HG03558 (cell line): Measurements from ENCODE around the gene ERICH6.

Experiments used
- ATAC-seq: cut with Tn5 transposase; IDR thresholded peaks from one replicate; pipeline ENCODE4 v1.9.1; 2021; ENCODE audit warnings: moderate number of reproducible peaks; ENCODE audit not compliant: unreplicated experiment; ENCODE audit errors: extremely low read depth

Gene ERICH6

DNA sequence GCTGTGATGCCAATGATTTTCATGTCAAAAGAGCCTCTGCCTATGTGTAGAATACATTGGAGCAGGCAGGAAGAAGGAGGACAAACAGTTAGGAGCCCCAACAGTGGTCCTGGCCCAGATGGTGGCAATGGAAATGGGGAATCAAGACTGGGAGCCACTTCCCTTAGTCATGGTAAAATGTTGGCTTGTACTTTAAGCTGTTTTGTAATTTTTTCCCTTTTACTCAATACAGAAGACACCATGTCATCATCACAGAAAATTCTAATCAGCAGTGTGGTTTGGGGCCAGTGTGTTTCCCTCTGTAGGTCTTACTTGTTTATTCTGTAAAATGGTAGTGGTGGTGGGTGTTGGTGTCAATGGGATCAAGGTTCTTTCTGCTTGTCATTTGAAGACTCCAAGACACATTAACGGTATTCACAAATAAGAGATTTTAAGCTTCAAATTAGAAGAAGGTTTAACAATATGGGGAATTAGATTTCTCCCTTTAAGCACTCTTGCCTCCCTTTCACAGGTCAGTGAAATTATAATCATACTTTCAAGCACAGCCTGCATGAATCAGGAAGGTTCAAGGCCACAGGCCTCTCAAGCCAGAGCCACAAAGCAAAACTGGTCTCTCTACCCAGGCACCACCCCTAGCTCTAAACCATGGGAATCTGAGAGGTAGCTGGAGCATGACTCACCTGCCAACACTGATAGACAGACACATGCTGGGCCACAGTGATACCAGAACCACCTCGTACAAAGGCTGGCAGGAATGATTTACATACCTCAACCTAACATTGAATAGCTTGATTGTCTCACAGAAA lies 34.4 kb upstream of the ERICH6 start:
- peak; percentile 35 for ATAC-seq

DNA sequence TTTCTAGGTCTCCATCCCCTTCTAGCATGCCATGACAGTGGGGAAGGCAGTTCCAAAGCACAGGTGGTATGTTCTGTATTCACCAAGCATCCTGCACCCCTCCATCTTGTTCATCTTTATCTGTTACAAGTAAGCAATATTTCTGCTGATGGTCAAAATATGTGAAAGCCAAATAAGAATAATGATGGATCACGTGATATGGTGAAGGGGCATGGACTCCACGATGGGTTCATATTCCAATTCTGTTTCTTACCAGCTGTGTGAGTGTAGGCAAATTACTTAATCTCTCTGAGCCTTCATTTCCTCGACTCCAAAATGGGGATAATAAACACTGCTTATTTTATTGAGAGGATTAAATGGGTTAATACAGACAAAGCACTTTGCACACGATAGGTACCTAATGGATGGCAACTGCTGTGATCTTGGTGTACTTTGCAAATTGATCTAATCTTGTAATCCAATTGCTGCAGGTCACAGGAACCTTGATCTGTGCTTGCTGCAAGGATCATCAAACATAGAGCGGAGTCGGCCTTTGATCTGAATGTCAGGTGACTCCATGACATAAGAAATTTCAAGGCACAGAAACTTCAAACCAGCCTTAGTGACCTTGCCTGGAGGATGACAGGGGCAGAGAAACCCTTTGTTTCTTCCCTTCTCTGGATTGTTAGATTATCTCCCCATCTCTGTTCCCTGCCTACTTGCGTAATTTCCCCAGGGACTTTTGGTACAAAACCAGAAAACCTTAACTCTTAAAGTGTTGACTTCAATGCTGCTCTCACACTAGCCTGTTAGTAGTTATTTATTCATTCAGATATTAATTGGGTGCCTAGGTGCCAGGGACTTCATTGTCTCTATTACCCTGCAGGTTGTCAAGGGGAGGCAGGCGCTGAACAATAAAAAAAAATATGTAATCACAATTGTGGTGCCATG lies 33.4 kb upstream of the ERICH6 start:
- no peak for ATAC-seq

GRCh38 chr3:150736316-150736719 lies 32.6 kb upstream of the ERICH6 start:
- ATAC-seq: no peak

- ATAC-seq: no peak
These were observed 31.0 kb upstream of the ERICH6 start for GRCh38 chr3:150734795-150735119.

DNA sequence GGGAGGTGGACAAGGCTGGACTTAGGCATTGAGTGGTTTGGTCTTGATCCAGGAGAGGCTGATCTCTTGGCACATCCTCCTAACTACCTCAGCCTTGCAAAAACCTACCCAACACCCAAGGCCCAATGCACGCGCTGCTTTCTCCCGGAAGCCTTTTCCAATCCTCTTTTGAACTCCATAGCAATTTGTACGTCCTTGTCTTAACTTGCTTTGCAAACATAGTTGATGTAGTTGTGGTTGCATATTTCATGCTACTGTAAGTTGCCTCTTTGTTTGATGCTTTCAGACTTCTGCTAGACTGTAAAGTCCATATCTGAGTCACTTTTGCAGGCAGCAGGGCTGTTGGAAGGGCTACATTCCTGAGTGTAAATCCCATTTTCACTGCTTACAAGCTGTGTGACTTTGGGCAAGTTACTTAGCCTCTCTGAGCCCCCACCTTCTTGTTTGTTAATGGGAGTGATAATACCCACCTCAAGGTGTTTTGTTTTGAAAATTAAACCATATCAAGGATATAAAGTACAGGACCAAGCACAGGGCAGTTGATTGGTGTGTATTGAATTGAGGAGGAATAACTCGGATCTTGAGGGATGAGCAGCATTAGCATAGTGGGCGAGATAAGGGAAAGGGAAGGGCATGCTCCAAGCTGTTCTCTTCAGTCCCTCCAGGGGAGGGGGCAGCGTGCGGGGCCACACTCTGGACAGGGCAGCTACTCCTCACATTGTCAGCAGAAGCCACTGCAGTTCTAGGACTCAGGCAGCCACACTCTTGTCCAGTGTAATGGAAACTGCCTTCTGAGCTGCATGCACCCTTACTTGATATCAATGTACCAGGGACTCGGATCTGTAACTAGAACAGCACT lies 30.4 kb upstream of the ERICH6 start:
- ATAC-seq: no peak

DNA sequence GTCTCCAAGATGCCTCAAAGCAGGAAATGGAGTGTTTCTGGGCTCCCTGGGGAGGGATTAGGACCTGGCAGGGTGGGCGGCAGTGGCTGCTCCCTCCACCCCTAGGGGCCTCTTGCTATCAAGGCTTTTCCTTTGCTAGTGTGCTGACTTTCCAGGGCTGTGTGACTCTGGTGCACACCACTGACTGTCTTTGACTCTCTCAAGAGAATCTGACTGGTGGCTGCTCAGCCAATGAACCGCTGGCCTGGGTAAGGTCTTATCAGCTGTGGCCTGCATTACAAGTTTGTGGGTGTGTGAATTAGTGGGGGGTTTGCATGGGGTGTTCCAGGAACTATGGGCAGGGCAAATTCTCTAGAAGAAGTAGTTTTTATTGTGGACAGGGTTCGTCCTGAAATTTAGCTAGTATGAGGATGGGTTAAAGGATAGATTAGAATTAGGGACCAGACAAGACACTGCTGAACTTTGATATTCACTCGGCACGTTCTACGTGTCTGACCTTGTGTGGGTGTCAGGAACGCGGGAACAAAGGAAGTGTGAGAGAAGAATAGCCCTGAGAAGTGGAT lies 29.7 kb upstream of the ERICH6 start:
- no peak for ATAC-seq

GRCh38 chr3:150729682-150730360 lies 26.1 kb upstream of the ERICH6 start:
- no peak for ATAC-seq

- no peak for ATAC-seq
These were observed 24.2 kb upstream of the ERICH6 start for GRCh38 chr3:150727653-150728502.

- no peak for ATAC-seq
These were observed 21.8 kb upstream of the ERICH6 start for GRCh38 chr3:150725548-150725947.

DNA sequence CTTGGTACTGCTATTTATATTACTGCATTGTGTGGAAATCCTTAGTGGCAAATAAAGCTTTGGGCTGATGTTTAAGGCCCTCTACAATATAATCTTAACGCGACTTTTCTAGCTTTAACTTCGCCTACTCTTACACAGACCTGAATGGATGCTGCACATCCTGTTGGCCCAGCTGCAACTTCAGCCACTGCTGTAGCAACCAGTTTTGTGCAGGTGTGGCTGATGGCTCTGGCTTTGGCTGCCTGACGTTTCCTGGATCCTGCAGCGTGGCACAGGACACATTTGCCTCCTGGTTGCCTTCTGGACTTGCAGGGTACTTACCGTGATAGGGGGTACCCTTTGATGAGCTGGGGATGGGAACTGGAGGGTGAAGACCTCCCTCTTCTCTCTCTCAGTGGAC lies 20.2 kb upstream of the ERICH6 start:
- ATAC-seq: no peak

- ATAC-seq: no peak
These were observed 18.5 kb upstream of the ERICH6 start for GRCh38 chr3:150722267-150722666.

- ATAC-seq: peak; percentile 55
These were observed 17.8 kb upstream of the ERICH6 start for GRCh38 chr3:150721285-150722130.

- no peak for ATAC-seq
These were observed 16.7 kb upstream of the ERICH6 start for GRCh38 chr3:150720444-150720843.

- no peak for ATAC-seq
These were observed 6.4 kb upstream of the ERICH6 start for GRCh38 chr3:150710097-150710496.

DNA sequence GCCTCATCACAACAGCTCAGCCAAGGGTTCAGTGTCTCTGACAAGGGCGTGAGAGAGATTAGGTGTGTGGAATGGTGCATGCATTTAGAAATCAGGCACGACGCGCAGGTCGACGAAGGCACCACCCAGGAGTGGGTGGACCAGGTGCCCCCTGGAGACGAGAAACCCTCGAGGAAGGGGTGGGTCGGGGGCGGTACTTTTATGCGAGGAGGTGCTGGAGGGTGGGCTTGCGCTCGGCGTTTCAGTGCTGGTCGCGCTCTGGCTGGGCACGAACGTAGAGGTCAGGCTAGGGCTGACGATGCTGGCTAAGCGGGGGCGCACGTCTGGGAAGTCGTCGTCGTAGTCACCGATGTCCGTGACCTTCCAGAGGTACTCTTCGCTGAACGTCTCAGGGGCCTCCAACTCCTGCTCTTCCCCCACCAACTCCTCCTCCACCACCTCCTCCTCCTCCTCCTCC lies 393 bp downstream of the ERICH6 start:
- ATAC-seq: no peak

- ATAC-seq: no peak
These were observed 4.6 kb downstream of the ERICH6 start for GRCh38 chr3:150699068-150699639.

- ATAC-seq: no peak
These were observed 6.1 kb downstream of the ERICH6 start for GRCh38 chr3:150697646-150698045.
